K562 (cell line): Measurements from ENCODE around the gene KAZN. TPM values are rescaled to one million over a fixed set of nuclear protein-coding genes. Genes with fewer than 3 reads are reported as not detected.

ENCODE experiments used
- BACH1 ChIP-seq: fragments of 200-800 bp; sonication (Bioruptor generic); IDR thresholded peaks from 2 replicates; pipeline ENCODE4 v1.6.1; 2016; ENCODE audit warnings: missing genetic modification characterization, missing compliant biosample characterization
- DPF2 ChIP-seq: fragments of 450-650 bp; IDR thresholded peaks from 2 replicates; pipeline ENCODE4 v1.6.1; 2016
- KAT7 ChIP-seq: sonication (generic); formaldehyde crosslinking; IDR thresholded peaks from 2 replicates; pipeline ENCODE4 v1.8.0; 2022; ENCODE audit warnings: missing genetic modification reagents, mild to moderate bottlenecking, borderline replicate concordance
- MIER1 ChIP-seq: fragments of 450-650 bp; IDR thresholded peaks from 2 replicates; pipeline ENCODE4 v1.6.1; 2016; ENCODE audit warnings: antibody characterized with exemption, mild to moderate bottlenecking, low read depth
- NR4A1 ChIP-seq, 2 experiments: fragments of 250-450 bp in 1 of 2; fragments of 450-650 bp in 1 of 2; sonication (Bioruptor Pico) in 1 of 2; IDR thresholded peaks; 2 replicates each; pipeline versions ENCODE4 v1.4.0 to v1.6.1; 2016 to 2020; ENCODE audit warnings: mild to moderate bottlenecking in 2 of 2, missing compliant biosample characterization in 1 of 2, missing genetic modification characterization in 1 of 2, moderate library complexity in 1 of 2
- PHTF2 ChIP-seq: fragments of 250-450 bp; sonication (Bioruptor Pico); IDR thresholded peaks from 2 replicates; pipeline ENCODE4 v1.5.0; 2021; ENCODE audit warnings: mild to moderate bottlenecking
- POLR2AphosphoS5 ChIP-seq: IDR thresholded peaks from 2 replicates; pipeline ENCODE4 v1.6.1; 2011; ENCODE audit warnings: mild to moderate bottlenecking, low read depth, low read length, moderate library complexity; ENCODE audit not compliant: control insufficient read depth, insufficient read depth
- POLR3A ChIP-seq: IDR thresholded peaks from 2 replicates; pipeline ENCODE4 v1.6.1; 2011; ENCODE audit warnings: borderline replicate concordance, mild to moderate bottlenecking, moderate library complexity; ENCODE audit not compliant: insufficient read length, insufficient read depth; ENCODE audit errors: extremely low read depth
- SMARCA5 ChIP-seq: fragments of 450-650 bp; IDR thresholded peaks from 2 replicates; pipeline ENCODE4 v1.6.1; 2016
- SMARCC2 ChIP-seq: fragments of 450-650 bp; IDR thresholded peaks from 2 replicates; pipeline ENCODE4 v1.6.1; 2017; ENCODE audit warnings: antibody characterized with exemption, moderate library complexity, mild to moderate bottlenecking, low read depth
- XRCC3 ChIP-seq: fragments of 450-650 bp; IDR thresholded peaks from 2 replicates; pipeline ENCODE4 v1.6.1; 2017; ENCODE audit warnings: mild to moderate bottlenecking, moderate library complexity
- YBX1 ChIP-seq: fragments of 450-650 bp; IDR thresholded peaks from 2 replicates; pipeline ENCODE4 v1.7.1; 2016; ENCODE audit warnings: mild to moderate bottlenecking
- ZFP1 ChIP-seq: fragments of 450-650 bp; formaldehyde crosslinking; IDR thresholded peaks from 2 replicates; pipeline ENCODE4 v1.4.0; 2020; ENCODE audit warnings: mild to moderate bottlenecking, mixed read lengths
- ZFP36 ChIP-seq: fragments of 150-350 bp; IDR thresholded peaks from 2 replicates; pipeline ENCODE4 v1.6.1; 2018; ENCODE audit warnings: low read length, low read depth; ENCODE audit not compliant: partially characterized antibody
- ZKSCAN3 ChIP-seq: fragments of 250-450 bp; sonication (Bioruptor Pico); IDR thresholded peaks from 2 replicates; pipeline ENCODE4 v1.4.0; 2020
- ZNF184 ChIP-seq: sonication (generic); formaldehyde crosslinking; IDR thresholded peaks from 2 replicates; pipeline ENCODE4 v1.5.0; 2020; ENCODE audit warnings: missing genetic modification reagents
- ZNF280A ChIP-seq: fragments of 450-650 bp; IDR thresholded peaks from 2 replicates; pipeline ENCODE4 v1.6.1; 2018; ENCODE audit warnings: mild to moderate bottlenecking, low read depth; ENCODE audit not compliant: partially characterized antibody
- ZNF282 ChIP-seq: sonication (generic); formaldehyde crosslinking; IDR thresholded peaks from 2 replicates; pipeline ENCODE4 v1.8.1; 2023; ENCODE audit warnings: missing genetic modification reagents
- ZNF311 ChIP-seq: fragments of 250-450 bp; sonication (Bioruptor Pico); IDR thresholded peaks from 2 replicates; pipeline ENCODE4 v1.4.0; 2020; ENCODE audit warnings: mild to moderate bottlenecking, moderate library complexity
- ZNF584 ChIP-seq: fragments of 200-800 bp; sonication (Bioruptor generic); IDR thresholded peaks from 2 replicates; pipeline ENCODE4 v1.6.1; 2016; ENCODE audit warnings: low read depth, mild to moderate bottlenecking, missing genetic modification characterization, missing compliant biosample characterization
- ZNF717 ChIP-seq: fragments of 250-450 bp; sonication (Bioruptor Pico); IDR thresholded peaks from 2 replicates; pipeline ENCODE4 v1.5.0; 2021
- polyA plus RNA-seq, 8 experiments: library from polyadenylated mRNA; depleted of rRNA in 4 of 8; stranded (reverse) in 5 of 8; unstranded in 3 of 8; fragments of >200 nt; fragmentation: Nextera tagmentation in 2 of 8; fragmentation: Illumina TruSeq in 1 of 8; extraction: Ambion mirVana in 2 of 8; extraction: Trizol in 1 of 8; gene quantifications; 2 replicates each; pipeline versions ENCODE4 v1.2.1 to v1.2.3, GENCODE V29; 2011 to 2014; ENCODE audit warnings: inconsistent platforms in 1 of 8, missing spikeins in 1 of 8
- total RNA-seq, 7 experiments: library from RNA; depleted of rRNA in 6 of 7; stranded (reverse); fragments of >200 nt in 6 of 7; fragmentation: Illumina TruSeq in 2 of 7; extraction: Trizol in 2 of 7; gene quantifications; 2 replicates each; pipeline versions ENCODE4 v1.2.1 to v1.2.3, GENCODE V29; 2011 to 2021; ENCODE audit warnings: low replicate concordance in 1 of 7
- TF ChIP-seq, protein P1 (sequence below): fragments of 450-650 bp; formaldehyde crosslinking; IDR thresholded peaks from 2 replicates; pipeline ENCODE4 v1.4.0; 2020; ENCODE audit warnings: mild to moderate bottlenecking, moderate library complexity

KAZN gene
- total and polyA plus RNA-seq, 9 of the 15 experiments (the other 6 are each of a cell fraction or from before 2014, with no cell fraction given), result 2.1 to 21.6 (median 5.4) TPM

- TF ChIP-seq ZFP36, result peak; percentile 55
- TF ChIP-seq PHTF2 (CRISPR knock-in tag), result peak; percentile 36; the same call in 1 of the 2 replicates
- TF ChIP-seq ZKSCAN3 (CRISPR knock-in tag), result no peak
- no peak for TF ChIP-seq NR4A1 (CRISPR knock-in tag; IDR thresholded peaks at IDR 0.05)
- peak; percentile 99 for TF ChIP-seq NR4A1 (tag; IDR thresholded peaks at IDR 0.05)
- TF ChIP-seq ZNF280A, result no peak
- TF ChIP-seq ZNF184 (CRISPR knock-in tag), result no peak
- no peak for TF ChIP-seq XRCC3
- TF ChIP-seq ZNF282 (CRISPR knock-in tag), result no peak
- TF ChIP-seq MIER1, result no peak
- TF ChIP-seq, protein P1, sequence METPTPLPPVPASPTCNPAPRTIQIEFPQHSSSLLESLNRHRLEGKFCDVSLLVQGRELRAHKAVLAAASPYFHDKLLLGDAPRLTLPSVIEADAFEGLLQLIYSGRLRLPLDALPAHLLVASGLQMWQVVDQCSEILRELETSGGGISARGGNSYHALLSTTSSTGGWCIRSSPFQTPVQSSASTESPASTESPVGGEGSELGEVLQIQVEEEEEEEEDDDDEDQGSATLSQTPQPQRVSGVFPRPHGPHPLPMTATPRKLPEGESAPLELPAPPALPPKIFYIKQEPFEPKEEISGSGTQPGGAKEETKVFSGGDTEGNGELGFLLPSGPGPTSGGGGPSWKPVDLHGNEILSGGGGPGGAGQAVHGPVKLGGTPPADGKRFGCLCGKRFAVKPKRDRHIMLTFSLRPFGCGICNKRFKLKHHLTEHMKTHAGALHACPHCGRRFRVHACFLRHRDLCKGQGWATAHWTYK (CRISPR knock-in tag), result peak; percentile 97
- no peak for TF ChIP-seq ZNF717
- peak; percentile 85; the same call in 1 of the 2 replicates for TF ChIP-seq KAT7 (CRISPR knock-in tag)
- TF ChIP-seq POLR3A, result no peak
- peak; percentile 92 for TF ChIP-seq BACH1 (tag)
- no peak for TF ChIP-seq YBX1
- TF ChIP-seq ZFP1 (CRISPR knock-in tag), result no peak; the same call in 1 of the 2 replicates
- peak; percentile 89; the same call in 1 of the 2 replicates for TF ChIP-seq SMARCA5
- peak; percentile 72 for TF ChIP-seq DPF2
- TF ChIP-seq ZNF584 (CRISPR knock-in tag), result peak; percentile 96
- peak; percentile 93 for TF ChIP-seq POLR2AphosphoS5
- peak; percentile 94 for TF ChIP-seq ZNF311 (CRISPR knock-in tag)
- no peak for TF ChIP-seq SMARCC2
Measured at GRCh38 chr1:14777516-14778506, 179.3 kb downstream of the KAZN start (continued).
